ENCODE measurements around the gene PPIG. TPM values are rescaled to one million over a fixed set of nuclear protein-coding genes. Genes with fewer than 3 reads are reported as not detected.
"Not testable (repeated sequence)": the region's sequence is repeated elsewhere in the genome, so short reads cannot be mapped to it uniquely, and the experiment has no call there.

The PPIG gene
- total RNA-seq, 1 donor from 2014 or later: 88.4 TPM

DNA sequence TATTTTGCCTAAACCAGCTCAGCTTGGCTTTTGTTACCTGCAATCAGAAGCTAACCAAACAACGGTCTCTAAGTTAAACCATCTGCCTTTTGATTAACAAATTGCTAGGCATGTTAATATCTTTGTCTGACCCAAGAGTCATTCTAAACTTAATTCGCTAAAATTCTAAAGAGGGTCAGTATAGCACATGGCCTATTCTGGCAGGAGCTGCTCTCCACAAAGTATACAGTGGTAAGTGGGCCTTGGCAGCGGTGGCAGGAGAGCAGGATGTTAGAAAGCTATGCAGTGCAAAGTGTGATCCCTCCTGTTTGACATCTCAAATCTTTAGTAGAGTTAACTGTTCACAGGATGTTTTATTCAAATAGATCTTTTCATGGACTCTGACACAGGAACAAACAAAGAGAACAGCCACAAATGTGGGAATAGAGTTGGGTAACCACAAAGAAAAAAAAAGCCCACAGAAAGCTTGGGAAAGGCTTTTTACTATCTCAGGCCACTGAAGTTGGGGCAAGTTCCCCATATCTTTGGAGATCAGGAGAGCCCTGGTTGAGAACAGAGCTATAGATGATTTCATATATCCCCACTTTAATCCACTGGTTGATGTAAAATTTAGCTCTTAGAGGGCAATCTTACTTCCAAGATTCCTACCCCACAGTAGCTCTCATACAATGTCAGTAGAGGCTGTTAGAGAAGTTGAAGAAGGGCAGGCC is 99.4 kb downstream of the PPIG start:
- Mint-ChIP-seq H3K4me1 (no peaks in the 10 kb centered on the region), H3K36me3 (peaks cover 32% of the 10 kb centered on the region), H3K27ac (no peak overlapping the region), H3K27me3 (ENCODE audit: insufficient read depth, low read depth) (no peaks in the 10 kb centered on the region), H3K9me3 (peaks cover 12% of the 10 kb centered on the region), H3K4me3 (no peak overlapping the region)
- Histone ChIP-seq H4K20me1 (ENCODE audit: low read depth) (no peaks in the 10 kb centered on the region), H3K4me2 (no peak overlapping the region), H3K27ac (no peak overlapping the region), H3K4me3 (no peak overlapping the region), H3K9ac (no peak overlapping the region), H3K4me1 (no peaks in the 10 kb centered on the region), H3K79me2 (ENCODE audit: low read depth) (no peaks in the 10 kb centered on the region), H3K27me3 (no peaks in the 10 kb centered on the region), H2AFZ (replicated peaks) (no peak overlapping the region), H3K36me3 (no peaks in the 10 kb centered on the region), H3F3A (ENCODE audit: low read depth) (no peaks in the 10 kb centered on the region), H3K9me3 (ENCODE audit: low read depth) (peaks cover 5% of the 10 kb centered on the region)
- TF ChIP-seq EZH2phosphoT487 (IDR thresholded peaks at IDR 0.05) (no peak), EZH2 (IDR thresholded peaks at IDR 0.05) (no peak)
- no peak for DNase-seq (ENCODE audit: low spot score)

DNA sequence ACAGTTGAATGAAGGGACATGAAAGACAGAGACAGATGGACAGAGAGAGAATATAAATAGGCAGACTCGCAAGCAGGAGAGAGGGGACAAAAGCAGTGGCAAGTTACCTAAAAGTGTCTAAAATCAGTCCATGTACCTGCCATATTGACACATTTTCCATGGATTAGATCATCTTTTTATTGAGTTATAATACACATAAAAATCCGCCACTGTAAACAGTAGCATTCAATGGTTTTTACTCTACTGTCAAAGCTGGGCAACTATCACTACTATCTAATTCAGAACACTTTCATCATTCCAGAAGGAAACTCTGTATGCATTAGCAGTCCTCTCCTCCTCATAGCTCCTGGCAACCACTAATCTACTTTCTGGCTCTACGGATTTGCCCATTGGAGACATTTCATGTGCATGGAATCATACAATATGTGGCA is 100.0 kb downstream of the PPIG start:
- H3K4me1 Mint-ChIP-seq: no peaks in the 10 kb centered on the region
- Histone ChIP-seq H3K4me3 (no peak overlapping the region), H3K79me2 (ENCODE audit: low read depth) (no peaks in the 10 kb centered on the region), H4K20me1 (ENCODE audit: low read depth) (no peaks in the 10 kb centered on the region), H3K4me1 (no peaks in the 10 kb centered on the region), H3K4me2 (no peak overlapping the region), H3F3A (ENCODE audit: low read depth) (no peaks in the 10 kb centered on the region), H3K27me3 (no peaks in the 10 kb centered on the region), H3K9ac (no peak overlapping the region), H3K9me3 (ENCODE audit: low read depth) (peaks cover 5% of the 10 kb centered on the region), H3K27ac (no peak overlapping the region), H2AFZ (replicated peaks) (no peak overlapping the region), H3K36me3 (no peaks in the 10 kb centered on the region)
- no peak for TF ChIP-seq EZH2phosphoT487 (IDR thresholded peaks at IDR 0.05)
- no peak for TF ChIP-seq EZH2 (IDR thresholded peaks at IDR 0.05)
- TF ChIP-seq, protein P1, sequence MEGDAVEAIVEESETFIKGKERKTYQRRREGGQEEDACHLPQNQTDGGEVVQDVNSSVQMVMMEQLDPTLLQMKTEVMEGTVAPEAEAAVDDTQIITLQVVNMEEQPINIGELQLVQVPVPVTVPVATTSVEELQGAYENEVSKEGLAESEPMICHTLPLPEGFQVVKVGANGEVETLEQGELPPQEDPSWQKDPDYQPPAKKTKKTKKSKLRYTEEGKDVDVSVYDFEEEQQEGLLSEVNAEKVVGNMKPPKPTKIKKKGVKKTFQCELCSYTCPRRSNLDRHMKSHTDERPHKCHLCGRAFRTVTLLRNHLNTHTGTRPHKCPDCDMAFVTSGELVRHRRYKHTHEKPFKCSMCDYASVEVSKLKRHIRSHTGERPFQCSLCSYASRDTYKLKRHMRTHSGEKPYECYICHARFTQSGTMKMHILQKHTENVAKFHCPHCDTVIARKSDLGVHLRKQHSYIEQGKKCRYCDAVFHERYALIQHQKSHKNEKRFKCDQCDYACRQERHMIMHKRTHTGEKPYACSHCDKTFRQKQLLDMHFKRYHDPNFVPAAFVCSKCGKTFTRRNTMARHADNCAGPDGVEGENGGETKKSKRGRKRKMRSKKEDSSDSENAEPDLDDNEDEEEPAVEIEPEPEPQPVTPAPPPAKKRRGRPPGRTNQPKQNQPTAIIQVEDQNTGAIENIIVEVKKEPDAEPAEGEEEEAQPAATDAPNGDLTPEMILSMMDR (IDR thresholded peaks at IDR 0.05): no peak
- peaks cover 31% of the 10 kb centered on the region for H3K36me3 Mint-ChIP-seq
- H3K4me3 Mint-ChIP-seq: no peak overlapping the region
- H3K9me3 Mint-ChIP-seq: peaks cover 15% of the 10 kb centered on the region
- no peak overlapping the region for H3K27ac Mint-ChIP-seq
- no peak for DNase-seq (ENCODE audit: low spot score)
- no peaks in the 10 kb centered on the region for H3K27me3 Mint-ChIP-seq (ENCODE audit: insufficient read depth, low read depth)

DNA sequence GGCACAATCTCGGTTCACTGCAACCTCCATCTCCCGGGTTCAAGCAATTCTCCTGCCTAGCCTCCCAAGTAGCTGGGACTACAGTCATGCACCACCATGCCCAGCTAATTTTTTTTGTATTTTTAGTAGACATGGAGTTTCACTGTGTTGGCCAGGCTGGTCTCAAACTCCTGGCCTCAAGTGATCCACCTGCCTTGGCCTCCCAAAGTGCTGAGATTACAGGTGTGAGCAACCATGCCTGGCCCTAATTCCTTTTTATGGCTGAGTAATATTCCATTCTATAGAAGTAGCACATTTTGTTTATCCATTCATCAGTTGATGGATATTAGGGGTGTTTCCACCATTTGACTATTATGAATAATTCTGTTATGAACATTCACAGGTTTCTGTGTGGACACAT is 100.6 kb downstream of the PPIG start:
- DNase-seq (ENCODE audit: low spot score); H4K20me1 ChIP-seq (ENCODE audit: low read depth); H3K27ac ChIP-seq; H3K36me3 ChIP-seq; H3K4me3 Mint-ChIP-seq; H3K9ac ChIP-seq; H3K27me3 Mint-ChIP-seq (ENCODE audit: insufficient read depth, low read depth); H3K27ac Mint-ChIP-seq; H3K27me3 ChIP-seq; H3F3A ChIP-seq (ENCODE audit: low read depth); H3K4me1 ChIP-seq; H3K4me1 Mint-ChIP-seq; H3K79me2 ChIP-seq (ENCODE audit: low read depth); H2AFZ ChIP-seq (replicated peaks); H3K4me2 ChIP-seq; H3K9me3 ChIP-seq (ENCODE audit: low read depth); H3K4me3 ChIP-seq: not testable (repeated sequence)
- Mint-ChIP-seq H3K36me3 (peaks cover 31% of the 10 kb centered on the region), H3K9me3 (peaks cover 18% of the 10 kb centered on the region)

DNA sequence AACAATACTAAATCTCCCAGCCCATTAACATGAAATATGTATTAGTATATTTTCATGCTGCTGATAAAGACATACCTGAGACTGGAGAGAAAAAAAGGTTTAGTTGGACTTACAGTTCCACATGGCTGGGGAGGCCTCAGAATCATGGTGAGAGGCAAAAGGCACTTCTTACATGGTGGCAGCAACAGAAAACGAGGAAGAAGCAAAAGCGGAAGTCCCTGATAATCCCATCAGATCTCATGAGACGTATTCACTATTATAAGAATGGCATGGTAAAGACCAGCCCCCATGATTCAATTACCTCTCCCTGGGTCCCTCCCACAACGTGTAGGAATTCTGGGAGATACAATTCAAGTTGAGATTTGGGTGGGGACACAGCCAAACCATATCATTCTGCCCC is 102.7 kb downstream of the PPIG start:
- not testable (repeated sequence) for H3K4me1 Mint-ChIP-seq; H3K27ac ChIP-seq; H2AFZ ChIP-seq (replicated peaks); H3K27ac Mint-ChIP-seq; H3K4me2 ChIP-seq; H3K4me3 ChIP-seq; H3K79me2 ChIP-seq (ENCODE audit: low read depth); H3K36me3 ChIP-seq; H4K20me1 ChIP-seq (ENCODE audit: low read depth); H3K4me1 ChIP-seq; H3K27me3 ChIP-seq; H3F3A ChIP-seq (ENCODE audit: low read depth); H3K9me3 ChIP-seq (ENCODE audit: low read depth); H3K4me3 Mint-ChIP-seq; DNase-seq (ENCODE audit: low spot score); H3K27me3 Mint-ChIP-seq (ENCODE audit: insufficient read depth, low read depth); H3K9ac ChIP-seq
- Mint-ChIP-seq H3K9me3 (peaks cover 24% of the 10 kb centered on the region), H3K36me3 (peaks cover 27% of the 10 kb centered on the region)

DNA sequence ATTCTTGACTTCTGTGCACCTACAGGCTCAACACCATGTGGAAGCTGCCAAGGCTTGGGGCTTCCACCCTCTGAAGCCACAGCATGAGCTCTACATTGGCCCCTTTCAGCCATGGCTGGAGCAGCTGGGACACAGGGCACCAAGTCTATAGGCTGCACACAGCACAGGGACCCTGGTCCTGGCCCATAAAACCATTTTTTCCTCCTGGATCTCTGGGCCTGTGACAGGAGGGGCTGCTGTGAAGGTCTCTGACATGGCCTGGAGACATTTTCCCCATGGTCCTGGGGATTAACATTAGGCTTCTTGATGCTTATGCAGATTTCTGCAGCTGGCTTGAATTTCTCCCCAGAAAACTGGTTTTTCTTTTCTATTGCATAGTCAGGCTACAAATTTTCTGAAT is 103.8 kb downstream of the PPIG start:
- DNase-seq (ENCODE audit: low spot score); H3K4me1 Mint-ChIP-seq; H3F3A ChIP-seq (ENCODE audit: low read depth); H3K4me1 ChIP-seq; H4K20me1 ChIP-seq (ENCODE audit: low read depth); H3K4me2 ChIP-seq; H3K27me3 ChIP-seq; H3K4me3 ChIP-seq; H3K9ac ChIP-seq; H3K27ac ChIP-seq; H3K27ac Mint-ChIP-seq; H3K4me3 Mint-ChIP-seq; H2AFZ ChIP-seq (replicated peaks); H3K36me3 ChIP-seq; H3K9me3 ChIP-seq (ENCODE audit: low read depth); H3K27me3 Mint-ChIP-seq (ENCODE audit: insufficient read depth, low read depth); H3K79me2 ChIP-seq (ENCODE audit: low read depth): not testable (repeated sequence)
- peaks cover 24% of the 10 kb centered on the region for H3K9me3 Mint-ChIP-seq
- H3K36me3 Mint-ChIP-seq: peaks cover 28% of the 10 kb centered on the region
